Small intestine (tissue), 7 donors: ENCODE measurements around the gene FOSL2. TPM values are rescaled to one million over a fixed set of nuclear protein-coding genes. Genes with fewer than 3 reads are reported as not detected.

ENCODE experiments used
- DNase-seq, 2 donors: peaks; one replicate each; pipeline versions ENCODE4 v3.0.0 to v3.0.0-alpha.2; 2013
- FAIRE-seq: peaks from 2 replicates; lab custom pipeline; 2012; peaks lifted over from hg19 to GRCh38; lab: Jason Lieb, UNC
- H3K27ac ChIP-seq, 3 donors: one replicate each; pipeline ENCODE4 v1.5.1; 2013; ENCODE audit warnings: low read length in 2 of 3, mild to moderate bottlenecking in 2 of 3, control low read depth in 1 of 3, inconsistent platforms in 1 of 3, low read depth in 1 of 3, moderate library complexity in 1 of 3
- H3K27me3 ChIP-seq, 3 donors: one replicate each; pipeline ENCODE4 v1.6.1; 2013; ENCODE audit warnings: low read length in 3 of 3, inconsistent platforms in 1 of 3; ENCODE audit not compliant: control insufficient read depth in 3 of 3, insufficient read depth in 3 of 3
- H3K36me3 ChIP-seq, 3 donors: one replicate each; pipeline ENCODE4 v1.6.1; 2013; ENCODE audit warnings: low read length in 3 of 3, inconsistent platforms in 1 of 3, low read depth in 1 of 3, mild to moderate bottlenecking in 1 of 3, moderate library complexity in 1 of 3; ENCODE audit not compliant: control insufficient read depth in 3 of 3, insufficient read depth in 2 of 3
- H3K4me1 ChIP-seq, 3 donors: one replicate each; pipeline ENCODE4 v1.6.1; 2013; ENCODE audit warnings: low read length in 2 of 3, inconsistent platforms in 1 of 3, low read depth in 1 of 3, mild to moderate bottlenecking in 1 of 3, moderate library complexity in 1 of 3; ENCODE audit not compliant: control insufficient read depth in 3 of 3, insufficient read depth in 2 of 3
- H3K4me3 ChIP-seq, 3 donors: one replicate each; pipeline ENCODE4 v1.5.1; 2013; ENCODE audit warnings: low read length in 3 of 3, control low read depth in 1 of 3, inconsistent platforms in 1 of 3, low read depth in 1 of 3, mild to moderate bottlenecking in 1 of 3, moderate library complexity in 1 of 3
- H3K9me3 ChIP-seq, 2 donors: one replicate each; pipeline ENCODE4 v1.6.1; 2013; ENCODE audit warnings: low read depth in 1 of 2, low read length in 1 of 2; ENCODE audit not compliant: control insufficient read depth in 2 of 2, insufficient read depth in 1 of 2
- WGBS, 3 donors: extraction: QIAGEN DNeasy Blood & Tissue Kit; methylation state at CpG; one replicate each; pipeline ENCODE4 v1.1.7; 2013; 5-methylcytosine and 5-hydroxymethylcytosine counted together
- polyA plus RNA-seq, 4 donors: library from polyadenylated mRNA; stranded (reverse) in 3 of 4; unstranded in 1 of 4; fragments of 200-250 nt in 3 of 4; fragments of 120-200 nt in 1 of 4; gene quantifications; one replicate each; pipeline versions ENCODE4 v1.2.1 to v1.2.3, GENCODE V29; 2013
- donor health status: healthy with polysubstance abuse.
- donor health status: control.
- donor health status: control.
- donor health status: Bipolar disorder and iron deficiency.
- donor health status: healthy.

FOSL2 gene
- polyA plus RNA-seq, 4 donors = 29.2 to 82.6 (median 40.7) TPM

- FAIRE-seq (no peak), DNase-seq (no peak)
- Histone ChIP-seq H3K9me3 (no peaks in the 10 kb centered on the region), H3K27ac (no peak overlapping the region), H3K36me3 (peaks cover 20 to 95% (median 33%) of the 10 kb centered on the region in 3 donors), H3K27me3 (no peaks in the 10 kb centered on the region), H3K4me1 (peaks cover 4 to 38% (median 9%) of the 10 kb centered on the region in 3 donors), H3K4me3 (no peak overlapping the region)
- WGBS, 3 donors = 92 to 93% (median 92%) methylated on average over 11 of the region's 11 CpGs
Measured at GRCh38 chr2:28404086-28404485, 11.4 kb downstream of the FOSL2 start.

DNA sequence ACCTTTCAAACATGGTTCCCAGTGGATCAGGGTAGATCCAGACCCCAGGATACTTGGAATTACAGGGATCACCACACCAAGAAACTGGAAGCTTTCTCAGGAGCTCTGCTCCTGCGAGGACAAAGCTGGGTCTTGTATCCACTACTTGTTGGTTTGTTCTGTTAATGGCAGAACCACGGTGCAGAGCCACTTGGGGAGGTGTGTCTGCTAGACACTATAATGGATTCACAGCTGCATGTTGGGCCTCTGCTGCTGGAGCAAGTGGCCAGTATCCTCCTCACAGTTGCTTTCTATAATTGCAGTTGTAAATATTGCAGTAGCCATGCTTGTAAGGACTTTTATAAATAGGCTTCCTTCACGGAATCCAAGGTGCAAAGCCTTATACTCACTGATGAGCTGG is 12.9 kb downstream of the FOSL2 start:
- no peaks in the 10 kb centered on the region for H3K27me3 ChIP-seq
- peaks cover 20 to 97% (median 38%) of the 10 kb centered on the region in 3 donors for H3K36me3 ChIP-seq
- FAIRE-seq = no peak
- no peak overlapping the region for H3K27ac ChIP-seq
- H3K4me1 ChIP-seq = peaks cover 4 to 24% (median 5%) of the 10 kb centered on the region in 3 donors
- 82 to 90% (median 82%) methylated on average over 3 of the region's 3 CpGs for WGBS, 3 donors
- no peak for DNase-seq
- no peaks in the 10 kb centered on the region for H3K9me3 ChIP-seq
- H3K4me3 ChIP-seq = no peak overlapping the region

GRCh38 chr2:28406276-28407096 is 13.8 kb downstream of the FOSL2 start:
- Histone ChIP-seq H3K27ac (peak overlapping the region in 2 of 3 donors; percentile 27 to 71), H3K4me1 (peaks cover 4 to 16% (median 5%) of the 10 kb centered on the region in 3 donors), H3K4me3 (no peak overlapping the region), H3K36me3 (peaks cover 21 to 99% (median 34%) of the 10 kb centered on the region in 3 donors), H3K9me3 (no peaks in the 10 kb centered on the region), H3K27me3 (no peaks in the 10 kb centered on the region)
- WGBS, 3 donors = 74 to 82% (median 80%) methylated on average over 15 to 16 of the region's 16 CpGs
- no peak for FAIRE-seq
- peak in 1 of 2 donors; percentile 54 for DNase-seq

DNA sequence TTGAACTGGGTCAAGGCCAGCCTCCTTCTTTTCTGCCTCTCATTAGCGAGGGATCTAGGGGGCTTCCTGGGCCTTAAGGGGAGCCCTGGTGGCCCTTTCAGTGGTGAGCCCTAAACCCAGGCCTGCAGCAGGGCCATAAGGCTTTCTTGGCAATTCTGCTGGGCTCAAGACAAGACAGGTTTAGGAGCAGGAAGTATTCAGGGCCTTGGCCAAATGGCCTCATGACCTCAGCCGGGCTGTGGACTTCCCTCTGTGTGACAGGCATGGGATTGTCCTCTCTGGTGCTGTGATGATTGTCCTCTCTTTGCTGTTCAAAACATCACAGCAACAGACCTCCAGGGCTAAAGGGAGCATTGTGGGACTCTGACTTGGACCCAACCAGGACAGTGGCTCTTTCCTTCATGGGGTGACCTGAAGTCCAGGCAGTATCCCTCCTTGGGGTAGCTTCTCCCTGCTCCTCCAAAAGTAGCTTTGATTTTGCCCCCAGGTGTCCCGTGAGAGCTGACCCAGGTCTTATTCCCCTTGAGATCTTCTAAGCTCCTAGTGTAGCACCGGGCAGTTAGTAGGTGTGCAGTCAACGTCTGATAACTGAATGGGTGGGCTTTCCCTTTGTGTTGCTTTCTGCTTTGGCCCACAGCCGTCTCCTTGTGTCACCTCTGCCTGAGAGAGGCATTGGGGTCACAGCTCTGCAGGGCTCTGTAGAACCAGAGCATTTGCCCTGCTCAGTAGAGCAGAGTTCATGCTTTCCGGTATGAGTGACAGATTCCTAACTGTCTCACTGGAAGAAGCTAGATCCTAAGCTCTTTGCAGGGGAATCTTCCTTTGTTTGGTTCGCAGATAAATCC is 14.7 kb downstream of the FOSL2 start:
- Histone ChIP-seq H3K4me1 (peaks cover under 1 to 12% (median 4%) of the 10 kb centered on the region in 3 donors), H3K27ac (peak overlapping the region in 1 of 3 donors; percentile 71), H3K36me3 (peaks cover 25 to 99% (median 42%) of the 10 kb centered on the region in 3 donors), H3K4me3 (no peak overlapping the region), H3K9me3 (no peaks in the 10 kb centered on the region), H3K27me3 (no peaks in the 10 kb centered on the region)
- WGBS, 3 donors = 83 to 87% (median 86%) methylated on average over 7 to 8 of the region's 8 CpGs
- DNase-seq = no peak
- FAIRE-seq = no peak

DNA sequence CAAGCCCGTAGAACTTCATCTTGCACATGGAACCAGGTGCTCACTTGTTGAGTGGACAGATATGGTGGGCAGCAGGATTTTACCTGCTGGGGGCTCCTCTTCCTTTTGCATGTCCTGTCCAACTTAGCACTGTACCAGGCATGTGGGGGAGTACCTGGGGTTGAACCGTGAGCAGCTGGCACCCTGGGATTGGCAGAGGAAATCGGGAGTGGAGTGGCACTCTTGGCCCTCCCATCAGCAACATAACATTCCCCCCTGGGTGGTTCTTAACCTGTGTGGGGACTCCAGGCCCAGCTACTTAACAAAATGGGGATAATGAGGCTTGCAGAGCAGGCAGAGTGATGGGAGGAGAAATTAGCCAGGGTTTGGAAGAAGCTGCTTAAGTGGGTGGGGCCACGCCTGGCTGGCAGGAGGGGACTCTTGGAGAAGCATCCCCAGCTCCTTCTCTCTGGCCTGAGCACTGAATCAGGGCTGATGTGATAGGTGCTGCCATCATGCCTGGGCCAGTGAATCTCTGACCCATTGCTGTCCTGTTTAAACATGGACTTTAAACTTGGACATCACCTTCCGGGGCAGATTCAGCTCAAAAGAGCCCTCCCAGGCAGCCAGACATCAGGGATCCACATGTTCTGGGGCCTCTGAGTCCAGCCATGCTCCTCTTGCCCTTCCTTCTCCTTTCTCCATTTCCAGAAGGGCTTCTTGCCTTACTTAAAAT is 15.5 kb downstream of the FOSL2 start:
- WGBS, 3 donors = 76 to 82% (median 80%) methylated on average over 5 of the region's 5 CpGs
- H3K9me3 ChIP-seq = no peaks in the 10 kb centered on the region
- peaks cover 0 to 13% (median 4%) of the 10 kb centered on the region in 3 donors for H3K4me1 ChIP-seq
- peak overlapping the region in 1 of 3 donors; percentile 20 for H3K27ac ChIP-seq
- H3K27me3 ChIP-seq = no peaks in the 10 kb centered on the region
- H3K4me3 ChIP-seq = no peak overlapping the region
- peaks cover 25 to 100% (median 48%) of the 10 kb centered on the region in 3 donors for H3K36me3 ChIP-seq
- DNase-seq = no peak
- FAIRE-seq = no peak

GRCh38 chr2:28408764-28409599 is 16.3 kb downstream of the FOSL2 start:
- no peaks in the 10 kb centered on the region for H3K27me3 ChIP-seq
- DNase-seq (peak in 1 of 2 donors; percentile 67), FAIRE-seq (no peak)
- H3K4me3 ChIP-seq = no peak overlapping the region
- peaks cover 0 to 13% (median 4%) of the 10 kb centered on the region in 3 donors for H3K4me1 ChIP-seq
- H3K9me3 ChIP-seq = no peaks in the 10 kb centered on the region
- 72 to 82% (median 75%) methylated on average over 25 to 26 of the region's 26 CpGs for WGBS, 3 donors
- H3K27ac ChIP-seq = peak overlapping the region in 2 of 3 donors; percentile 25 to 69
- peaks cover 25 to 100% (median 53%) of the 10 kb centered on the region in 3 donors for H3K36me3 ChIP-seq

DNA sequence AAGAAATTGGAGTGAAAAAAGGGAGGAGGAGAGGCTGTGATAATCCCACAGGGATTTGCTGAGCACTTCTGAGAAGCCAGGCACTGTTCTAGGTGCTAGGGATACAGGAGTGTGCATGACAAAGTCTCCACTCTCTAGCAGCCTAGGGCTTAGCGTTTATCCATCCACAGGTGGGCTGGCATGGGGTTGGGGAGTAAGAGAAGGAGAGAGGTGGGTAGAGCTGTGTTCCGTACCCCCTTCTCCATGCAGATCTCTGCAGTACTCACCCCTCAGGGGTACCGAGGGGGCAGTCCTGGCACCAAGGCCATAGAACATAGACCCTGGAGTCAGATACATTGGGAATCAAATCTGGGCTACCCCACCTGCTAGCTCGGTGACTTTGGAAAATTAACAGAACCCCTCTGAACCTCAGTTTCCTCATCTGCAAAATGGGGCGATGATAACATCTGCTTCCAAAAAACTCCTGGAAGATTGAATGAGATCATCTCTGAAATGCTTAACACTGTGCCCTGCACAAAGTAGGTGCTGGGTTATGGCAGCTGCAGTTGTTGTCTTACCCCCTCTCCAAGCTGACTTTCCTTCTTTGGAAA is 18.6 kb downstream of the FOSL2 start:
- Histone ChIP-seq H3K4me3 (no peak overlapping the region), H3K36me3 (peaks cover 16 to 91% (median 47%) of the 10 kb centered on the region in 3 donors), H3K9me3 (no peaks in the 10 kb centered on the region), H3K27me3 (no peaks in the 10 kb centered on the region), H3K27ac (peak overlapping the region in 2 of 3 donors; percentile 27 to 33), H3K4me1 (peaks cover 0 to 12% (median 4%) of the 10 kb centered on the region in 3 donors)
- no peak for DNase-seq
- FAIRE-seq = no peak
- 86 to 92% (median 92%) methylated on average over 5 of the region's 5 CpGs for WGBS, 3 donors
